NCI-H1930 (cell line): ENCODE measurements around the gene WSCD1.

ENCODE experiments used
- DNase-seq, 2 experiments: peaks; one replicate each; lab custom pipeline; 2025; lab: John Stamatoyannopoulos, UW

The WSCD1 gene

GRCh38 chr17:6160911-6161855 is 91.0 kb downstream of the WSCD1 start:
- DNase-seq: no peak

- DNase-seq: no peak
Measured at GRCh38 chr17:6162216-6162615, 92.0 kb downstream of the WSCD1 start.

- no peak for DNase-seq
Measured at GRCh38 chr17:6162892-6163291, 92.7 kb downstream of the WSCD1 start.

- DNase-seq: no peak
Measured at GRCh38 chr17:6163612-6164333, 93.6 kb downstream of the WSCD1 start.

GRCh38 chr17:6164996-6165395 is 94.8 kb downstream of the WSCD1 start:
- DNase-seq: no peak

GRCh38 chr17:6165806-6166205 is 95.6 kb downstream of the WSCD1 start:
- no peak for DNase-seq

GRCh38 chr17:6166492-6167179 is 96.5 kb downstream of the WSCD1 start:
- DNase-seq: no peak

- no peak for DNase-seq
Measured at GRCh38 chr17:6168296-6168695, 98.1 kb downstream of the WSCD1 start.

GRCh38 chr17:6170349-6170748 is 100.2 kb downstream of the WSCD1 start:
- DNase-seq: no peak

GRCh38 chr17:6172642-6173330 is 102.6 kb downstream of the WSCD1 start:
- DNase-seq: no peak

GRCh38 chr17:6173653-6174052 is 103.5 kb downstream of the WSCD1 start:
- DNase-seq: no peak
